ENCODE results near the gene ORC6. TPM values are rescaled to one million over a fixed set of nuclear protein-coding genes. Genes with fewer than 3 reads are reported as not detected.

Gene ORC6
- total and polyA plus RNA-seq, 10 of the 15 experiments (the other 5 are each of a cell fraction or from before 2014, with no cell fraction given) = 25.7 to 88.5 (median 49.1) TPM

- 75% methylated on average over 12 of the region's 15 CpGs for WGBS (ENCODE audit: insufficient coverage, insufficient replicate concordance, low lambda C conversion rate, missing lambda C conversion rate)
Observed at GRCh38 chr16:46746821-46747776, 57.6 kb downstream of the ORC6 start.

More at GRCh38 chr16:46746821-46747776, 57.6 kb downstream of the ORC6 start:
- in situ Hi-C loops (cut with MboI) = no loop called here
- ChIA-PET SMC1A (ENCODE audit: uncharacterized antibody, unreplicated experiment) (interaction anchor here (1.1 kb wide), 1 partner anchor 55 kb away, joined by 3 read pairs; no protein-coding TSS in a partner anchor), CTCF (interaction anchor here (1.2 to 2.2 kb wide), 2 partner anchors 42 to 54 kb away, joined by 4 to 7 read pairs; no protein-coding TSS in a partner anchor), POLR2A (interaction anchor here (1.1 kb wide), 1 partner anchor 41 kb away, joined by 3 read pairs; no protein-coding TSS in a partner anchor), RAD21 (ENCODE audit: unreplicated experiment) (interaction anchor here (1.4 kb wide), 1 partner anchor 73 kb away, joined by 3 read pairs; no protein-coding TSS in a partner anchor)
- Histone ChIP-seq H3K9ac (ENCODE audit: control insufficient read depth, insufficient read depth, low read length) (no peak overlapping the region), H3K4me1 (ENCODE audit: control insufficient read depth, insufficient read depth, low read length) (peaks cover 19% of the 10 kb centered on the region), H3K27ac (ENCODE audit: control insufficient read depth, insufficient read depth) (no peak overlapping the region), H3K9me3 (replicated peaks; ENCODE audit: control insufficient read depth, insufficient read depth, low read length) (no peaks in the 10 kb centered on the region), H3K79me2 (ENCODE audit: control insufficient read depth, insufficient read depth, low read length) (no peaks in the 10 kb centered on the region), H3K36me3 (ENCODE audit: control insufficient read depth in 2 of 2, insufficient read depth in 2 of 2, low read length in 1 of 2) (no peaks in the 10 kb centered on the region), H3K4me3 (no peak overlapping the region), H2AFZ (ENCODE audit: control insufficient read depth, low read depth, low read length) (no peak overlapping the region), H3K27me3 (replicated peaks in 1 of 2; ENCODE audit: control insufficient read depth in 2 of 2, insufficient read depth in 2 of 2, low read length in 1 of 2) (no peaks in the 10 kb centered on the region), H3K4me2 (ENCODE audit: control insufficient read depth, insufficient read depth) (no peak overlapping the region), H4K20me1 (ENCODE audit: control insufficient read depth, insufficient read depth) (no peaks in the 10 kb centered on the region)
- TF ChIP-seq IKZF2 (IDR thresholded peaks at IDR 0.05) (no peak), MEF2A (IDR thresholded peaks at IDR 0.05; ENCODE audit: insufficient read depth, low read depth, low read length) (no peak), ZNF217 (IDR thresholded peaks at IDR 0.05) (no peak), EP300 (IDR thresholded peaks at IDR 0.05; ENCODE audit: borderline replicate concordance in 1 of 2, control insufficient read depth in 1 of 2, low read depth in 2 of 2, low read length in 2 of 2) (no peak), BCL3 (IDR thresholded peaks at IDR 0.05; ENCODE audit: borderline replicate concordance, insufficient read depth, low read depth, low read length, poor library complexity, severe bottlenecking) (no peak), RUNX3 (IDR thresholded peaks at IDR 0.05; ENCODE audit: low read length) (no peak), NFYA (IDR thresholded peaks at IDR 0.05; ENCODE audit: borderline replicate concordance, low read depth, low read length) (no peak), ZBED1 (IDR thresholded peaks at IDR 0.05; ENCODE audit: borderline replicate concordance) (no peak), MYB (IDR thresholded peaks at IDR 0.05; ENCODE audit: borderline replicate concordance, low read depth, low read length) (no peak), KDM1A (IDR thresholded peaks at IDR 0.05; ENCODE audit: borderline replicate concordance) (no peak), CBFB (IDR thresholded peaks at IDR 0.05; ENCODE audit: low read depth) (no peak), HCFC1 (IDR thresholded peaks at IDR 0.05; ENCODE audit: low read length) (no peak), ZNF274 (IDR thresholded peaks at IDR 0.05; ENCODE audit: insufficient read depth, insufficient read length) (no peak), BCL11A (IDR thresholded peaks at IDR 0.05; ENCODE audit: low read depth, low read length) (no peak), ATF7 (IDR thresholded peaks at IDR 0.05; ENCODE audit: low read depth) (no peak), SMC3 (IDR thresholded peaks at IDR 0.05; ENCODE audit: borderline replicate concordance, low read length) (no peak)
- DNase-seq (ENCODE audit: low read depth, low spot score) = no peak
- no peak for ATAC-seq
- no TSS peak for BruUV-seq (replicated peaks)
- intact Hi-C loops (cut with micrococcal nuclease; ENCODE audit: unreplicated experiment) = no loop called here
- FAIRE-seq = no peak

Measured in GM12878 (cell line).